GM19238 (cell line): ENCODE data around the gene CFAP58.
A peak's percentile ranks its signal among the peaks of the same experiment; 100 is the strongest.

Source experiments
- DNase-seq: peaks from one replicate; pipeline ENCODE4 v3.0.0; 2011; ENCODE audit warnings: low spot score; ENCODE audit not compliant: insufficient read length

Gene CFAP58

GRCh38 chr10:104334561-104334960 is 19.1 kb upstream of the CFAP58 start:
- DNase-seq = no peak

GRCh38 chr10:104334965-104335650 is 18.5 kb upstream of the CFAP58 start:
- DNase-seq = no peak

- DNase-seq = no peak
Measured at GRCh38 chr10:104336821-104337467, 16.7 kb upstream of the CFAP58 start.

- no peak for DNase-seq
Measured at GRCh38 chr10:104337521-104337984, 16.1 kb upstream of the CFAP58 start.

- peak; percentile 49 for DNase-seq
Measured at GRCh38 chr10:104337985-104338735, 15.5 kb upstream of the CFAP58 start, which contains the start of gene ITPRIP. ITPRIP (minus strand) TSS chr10:104338465; CDS start chr10:104316051, 22,414 bp downstream.

- no peak for DNase-seq
Measured at GRCh38 chr10:104339469-104340110, 14.0 kb upstream of the CFAP58 start.

- no peak for DNase-seq
Measured at GRCh38 chr10:104340111-104340526, 13.5 kb upstream of the CFAP58 start.

- no peak for DNase-seq
Measured at GRCh38 chr10:104340641-104341040, 13.0 kb upstream of the CFAP58 start.

GRCh38 chr10:104342941-104343411 is 10.7 kb upstream of the CFAP58 start:
- no peak for DNase-seq

- no peak for DNase-seq
Measured at GRCh38 chr10:104344219-104344618, 9.4 kb upstream of the CFAP58 start.

GRCh38 chr10:104345515-104345914 is 8.1 kb upstream of the CFAP58 start:
- DNase-seq = no peak

- DNase-seq = no peak
Measured at GRCh38 chr10:104345941-104346340, 7.7 kb upstream of the CFAP58 start.

GRCh38 chr10:104347295-104348045 is 6.2 kb upstream of the CFAP58 start:
- no peak for DNase-seq

- DNase-seq = no peak
Measured at GRCh38 chr10:104348601-104349000, 5.0 kb upstream of the CFAP58 start.

- DNase-seq = no peak
Measured at GRCh38 chr10:104349623-104350126, 4.0 kb upstream of the CFAP58 start.

GRCh38 chr10:104350127-104350635 is 3.5 kb upstream of the CFAP58 start:
- DNase-seq = no peak

GRCh38 chr10:104351061-104351702 is 2.5 kb upstream of the CFAP58 start:
- no peak for DNase-seq

GRCh38 chr10:104351919-104352318 is 1.7 kb upstream of the CFAP58 start:
- DNase-seq = no peak

- DNase-seq = no peak
Measured at GRCh38 chr10:104359811-104360210, 6.2 kb downstream of the CFAP58 start.

- no peak for DNase-seq
Measured at GRCh38 chr10:104367904-104368303, 14.3 kb downstream of the CFAP58 start.
